Neural cell (in vitro differentiated cells): ENCODE results near the gene ATOH8. TPM values are rescaled to one million over a fixed set of nuclear protein-coding genes. Genes with fewer than 3 reads are reported as not detected.

Experiments used
- H2AFZ ChIP-seq: fragments of 200-600, 300-800 bp; sonication (generic), shearing (Covaris generic); 2 replicates; pipeline ENCODE4 v1.6.0; 2014; ENCODE audit warnings: low read depth, mild to moderate bottlenecking, antibody characterized with exemption, low read length, moderate library complexity
- H3F3A ChIP-seq: fragments of 200-600 bp; shearing (Covaris generic); 2 replicates; pipeline ENCODE4 v1.6.1; 2016; ENCODE audit warnings: mild to moderate bottlenecking, moderate library complexity, mixed read lengths, antibody characterized with exemption, low read length; ENCODE audit not compliant: insufficient read depth, poor library complexity, severe bottlenecking
- H3K27ac ChIP-seq: fragments of 200-600, 300-800 bp; sonication (generic), shearing (Covaris generic); 2 replicates; pipeline ENCODE4 v1.5.1; 2014; ENCODE audit warnings: mild to moderate bottlenecking, low read length, moderate library complexity
- H3K27me3 ChIP-seq: fragments of 300-800, 200-600 bp; sonication (generic), shearing (Covaris generic); 2 replicates; pipeline ENCODE4 v1.6.0; 2014; ENCODE audit warnings: mild to moderate bottlenecking, low read depth, low read length, moderate library complexity; ENCODE audit not compliant: insufficient read depth
- H3K36me3 ChIP-seq: fragments of 300-800, 200-600 bp; sonication (generic), shearing (Covaris generic); 2 replicates; pipeline ENCODE4 v1.5.1; 2014; ENCODE audit warnings: mild to moderate bottlenecking, antibody characterized with exemption, low read length, moderate library complexity; ENCODE audit not compliant: insufficient read depth
- H3K4me2 ChIP-seq: fragments of 300-800, 200-600 bp; sonication (generic), shearing (Covaris generic); 2 replicates; pipeline ENCODE4 v1.6.0; 2014; ENCODE audit warnings: mild to moderate bottlenecking, low read length
- H3K4me3 ChIP-seq: fragments of 300-800, 200-600 bp; sonication (generic), shearing (Covaris generic); 2 replicates; pipeline ENCODE4 v1.5.1; 2014; ENCODE audit warnings: mild to moderate bottlenecking, low read length, moderate library complexity
- H3K79me2 ChIP-seq: fragments of 200-600 bp; shearing (Covaris generic); replicated peaks from 2 replicates; pipeline ENCODE4 v1.6.0; 2014; ENCODE audit warnings: mild to moderate bottlenecking, low read length, moderate library complexity; ENCODE audit not compliant: insufficient read depth
- H3K9ac ChIP-seq: fragments of 300-800, 200-600 bp; sonication (generic), shearing (Covaris generic); 2 replicates; pipeline ENCODE4 v1.6.1; 2016; ENCODE audit warnings: mild to moderate bottlenecking, low read length, mixed read lengths
- H3K9me2 ChIP-seq: fragments of 200-600 bp; shearing (Covaris generic); 2 replicates; pipeline ENCODE4 v1.6.1; 2016; ENCODE audit warnings: mild to moderate bottlenecking, low read length, mixed read lengths; ENCODE audit not compliant: insufficient read depth
- H3K9me3 ChIP-seq: fragments of 200-600, 300-800 bp; sonication (generic), shearing (Covaris generic); 2 replicates; pipeline ENCODE4 v1.6.1; 2016; ENCODE audit warnings: mild to moderate bottlenecking, mixed run types, low read length, moderate library complexity, mixed read lengths
- H4K20me1 ChIP-seq: fragments of 200-600 bp; shearing (Covaris generic); 2 replicates; pipeline ENCODE4 v1.6.1; 2016; ENCODE audit warnings: mild to moderate bottlenecking, mixed run types; ENCODE audit not compliant: insufficient read depth
- CTCF ChIP-seq: fragments of 450-650 bp; IDR thresholded peaks from 2 replicates; pipeline ENCODE4 v1.5.1; 2014; ENCODE audit warnings: antibody characterized with exemption, mild to moderate bottlenecking, moderate library complexity; ENCODE audit not compliant: poor library complexity, severe bottlenecking
- EP300 ChIP-seq: fragments of 450-650 bp; conservative IDR thresholded peaks from 2 replicates; pipeline ENCODE4 v1.6.1; 2014; ENCODE audit warnings: antibody characterized with exemption, mild to moderate bottlenecking, moderate library complexity; ENCODE audit not compliant: poor library complexity, severe bottlenecking
- EZH2 ChIP-seq: fragments of 200-600, 300-800 bp; shearing (Covaris generic), sonication (generic); IDR thresholded peaks from 2 replicates; pipeline ENCODE4 v1.6.1; 2014; ENCODE audit warnings: antibody characterized with exemption, low read length, borderline replicate concordance, mild to moderate bottlenecking; ENCODE audit not compliant: insufficient read depth, poor library complexity, severe bottlenecking
- MXI1 ChIP-seq: fragments of 450-650 bp; conservative IDR thresholded peaks from 2 replicates; pipeline ENCODE4 v1.6.1; 2014; ENCODE audit warnings: antibody characterized with exemption, mild to moderate bottlenecking; ENCODE audit not compliant: poor library complexity, severe bottlenecking
- POLR2AphosphoS5 ChIP-seq: IDR thresholded peaks from 2 replicates; pipeline ENCODE4 v1.6.1; 2012
- RAD21 ChIP-seq: fragments of 450-650 bp; conservative IDR thresholded peaks from 2 replicates; pipeline ENCODE4 v1.6.1; 2014; ENCODE audit warnings: antibody characterized with exemption, mild to moderate bottlenecking, moderate library complexity
- SMC3 ChIP-seq: fragments of 450-650 bp; conservative IDR thresholded peaks from 2 replicates; pipeline ENCODE4 v1.6.1; 2014; ENCODE audit warnings: antibody characterized with exemption, mild to moderate bottlenecking, moderate library complexity; ENCODE audit not compliant: poor library complexity
- TAF1 ChIP-seq: IDR thresholded peaks from 2 replicates; pipeline ENCODE4 v1.6.1; 2012; ENCODE audit warnings: low read depth
- polyA plus RNA-seq: library from polyadenylated mRNA; depleted of rRNA; stranded (reverse); fragments of >200 nt; gene quantifications from 2 replicates; pipeline ENCODE4 v1.2.3, GENCODE V29; 2014
- TF ChIP-seq, protein P1 (sequence below): IDR thresholded peaks from 2 replicates; pipeline ENCODE4 v1.6.1; 2012; ENCODE audit warnings: borderline replicate concordance

The ATOH8 gene
- polyA plus RNA-seq, 1 donor from 2014 or later = 1.6 TPM

DNA sequence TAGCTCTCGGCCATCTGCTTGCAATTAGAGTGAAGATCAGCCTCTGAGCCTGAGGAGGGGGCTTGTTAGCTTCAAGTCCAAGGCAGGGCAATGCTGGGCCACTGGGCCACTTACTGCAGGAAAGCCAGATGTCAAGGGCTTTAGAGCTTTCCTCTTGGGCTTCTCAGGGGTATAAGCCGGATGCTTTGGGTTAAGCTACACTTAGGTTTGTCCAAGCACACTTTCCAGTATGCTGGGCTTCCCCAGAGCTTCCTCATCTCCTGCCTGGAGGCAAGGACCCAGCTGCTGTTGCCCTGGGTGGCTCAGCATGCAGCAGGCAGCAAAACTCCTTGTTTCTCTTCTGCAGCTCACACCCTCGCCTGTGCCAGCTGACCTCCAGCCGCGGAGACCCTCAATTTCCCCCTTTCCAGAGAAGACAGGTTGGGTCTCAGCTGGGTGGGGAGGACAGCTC is 29.0 kb upstream of the ATOH8 start:
- no peaks in the 10 kb centered on the region for H4K20me1 ChIP-seq
- H3K9ac ChIP-seq = no peak overlapping the region
- no peak overlapping the region for H3K4me2 ChIP-seq
- H3K9me3 ChIP-seq = no peaks in the 10 kb centered on the region
- H3K9me2 ChIP-seq = no peaks in the 10 kb centered on the region
- H3K27ac ChIP-seq = no peak overlapping the region
- no peaks in the 10 kb centered on the region for H3K36me3 ChIP-seq
- H3F3A ChIP-seq = no peaks in the 10 kb centered on the region
- TF ChIP-seq SMC3 = no peak
- TF ChIP-seq, protein P1, sequence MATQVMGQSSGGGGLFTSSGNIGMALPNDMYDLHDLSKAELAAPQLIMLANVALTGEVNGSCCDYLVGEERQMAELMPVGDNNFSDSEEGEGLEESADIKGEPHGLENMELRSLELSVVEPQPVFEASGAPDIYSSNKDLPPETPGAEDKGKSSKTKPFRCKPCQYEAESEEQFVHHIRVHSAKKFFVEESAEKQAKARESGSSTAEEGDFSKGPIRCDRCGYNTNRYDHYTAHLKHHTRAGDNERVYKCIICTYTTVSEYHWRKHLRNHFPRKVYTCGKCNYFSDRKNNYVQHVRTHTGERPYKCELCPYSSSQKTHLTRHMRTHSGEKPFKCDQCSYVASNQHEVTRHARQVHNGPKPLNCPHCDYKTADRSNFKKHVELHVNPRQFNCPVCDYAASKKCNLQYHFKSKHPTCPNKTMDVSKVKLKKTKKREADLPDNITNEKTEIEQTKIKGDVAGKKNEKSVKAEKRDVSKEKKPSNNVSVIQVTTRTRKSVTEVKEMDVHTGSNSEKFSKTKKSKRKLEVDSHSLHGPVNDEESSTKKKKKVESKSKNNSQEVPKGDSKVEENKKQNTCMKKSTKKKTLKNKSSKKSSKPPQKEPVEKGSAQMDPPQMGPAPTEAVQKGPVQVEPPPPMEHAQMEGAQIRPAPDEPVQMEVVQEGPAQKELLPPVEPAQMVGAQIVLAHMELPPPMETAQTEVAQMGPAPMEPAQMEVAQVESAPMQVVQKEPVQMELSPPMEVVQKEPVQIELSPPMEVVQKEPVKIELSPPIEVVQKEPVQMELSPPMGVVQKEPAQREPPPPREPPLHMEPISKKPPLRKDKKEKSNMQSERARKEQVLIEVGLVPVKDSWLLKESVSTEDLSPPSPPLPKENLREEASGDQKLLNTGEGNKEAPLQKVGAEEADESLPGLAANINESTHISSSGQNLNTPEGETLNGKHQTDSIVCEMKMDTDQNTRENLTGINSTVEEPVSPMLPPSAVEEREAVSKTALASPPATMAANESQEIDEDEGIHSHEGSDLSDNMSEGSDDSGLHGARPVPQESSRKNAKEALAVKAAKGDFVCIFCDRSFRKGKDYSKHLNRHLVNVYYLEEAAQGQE = no peak
- no peak for TF ChIP-seq RAD21
- no peak for TF ChIP-seq EZH2
- H3K79me2 ChIP-seq = no peaks in the 10 kb centered on the region
- no peak overlapping the region for H2AFZ ChIP-seq
- H3K27me3 ChIP-seq = no peaks in the 10 kb centered on the region
- no peak overlapping the region for H3K4me3 ChIP-seq

GRCh38 chr2:85725451-85725850 is 28.3 kb upstream of the ATOH8 start:
- Histone ChIP-seq H3K9ac (no peak overlapping the region), H3F3A (no peaks in the 10 kb centered on the region), H3K36me3 (no peaks in the 10 kb centered on the region), H4K20me1 (no peaks in the 10 kb centered on the region), H3K27me3 (no peaks in the 10 kb centered on the region), H3K4me2 (no peak overlapping the region), H3K27ac (no peak overlapping the region), H3K4me3 (no peak overlapping the region), H3K9me3 (no peaks in the 10 kb centered on the region), H2AFZ (no peak overlapping the region), H3K9me2 (no peaks in the 10 kb centered on the region), H3K79me2 (no peaks in the 10 kb centered on the region)
- TF ChIP-seq POLR2AphosphoS5 = no peak
- no peak for TF ChIP-seq SMC3
- no peak for TF ChIP-seq TAF1
- TF ChIP-seq EP300 = no peak
- TF ChIP-seq, protein P1 = no peak
- TF ChIP-seq CTCF = no peak
- TF ChIP-seq MXI1 = no peak
- no peak for TF ChIP-seq EZH2
- TF ChIP-seq RAD21 = no peak
